Neural cell (in vitro differentiated cells): Measurements from ENCODE around the gene HSPA12A. TPM values are rescaled to one million over a fixed set of nuclear protein-coding genes. Genes with fewer than 3 reads are reported as not detected.

Source experiments
- H2AFZ ChIP-seq: fragments of 200-600, 300-800 bp; sonication (generic), shearing (Covaris generic); 2 replicates; pipeline ENCODE4 v1.6.0; 2014; ENCODE audit warnings: low read depth, mild to moderate bottlenecking, antibody characterized with exemption, low read length, moderate library complexity
- H3F3A ChIP-seq: fragments of 200-600 bp; shearing (Covaris generic); 2 replicates; pipeline ENCODE4 v1.6.1; 2016; ENCODE audit warnings: mild to moderate bottlenecking, moderate library complexity, mixed read lengths, antibody characterized with exemption, low read length; ENCODE audit not compliant: insufficient read depth, poor library complexity, severe bottlenecking
- H3K27ac ChIP-seq: fragments of 200-600, 300-800 bp; sonication (generic), shearing (Covaris generic); 2 replicates; pipeline ENCODE4 v1.5.1; 2014; ENCODE audit warnings: mild to moderate bottlenecking, low read length, moderate library complexity
- H3K27me3 ChIP-seq: fragments of 300-800, 200-600 bp; sonication (generic), shearing (Covaris generic); 2 replicates; pipeline ENCODE4 v1.6.0; 2014; ENCODE audit warnings: mild to moderate bottlenecking, low read depth, low read length, moderate library complexity; ENCODE audit not compliant: insufficient read depth
- H3K36me3 ChIP-seq: fragments of 300-800, 200-600 bp; sonication (generic), shearing (Covaris generic); 2 replicates; pipeline ENCODE4 v1.5.1; 2014; ENCODE audit warnings: mild to moderate bottlenecking, antibody characterized with exemption, low read length, moderate library complexity; ENCODE audit not compliant: insufficient read depth
- H3K4me2 ChIP-seq: fragments of 300-800, 200-600 bp; sonication (generic), shearing (Covaris generic); 2 replicates; pipeline ENCODE4 v1.6.0; 2014; ENCODE audit warnings: mild to moderate bottlenecking, low read length
- H3K4me3 ChIP-seq: fragments of 300-800, 200-600 bp; sonication (generic), shearing (Covaris generic); 2 replicates; pipeline ENCODE4 v1.5.1; 2014; ENCODE audit warnings: mild to moderate bottlenecking, low read length, moderate library complexity
- H3K79me2 ChIP-seq: fragments of 200-600 bp; shearing (Covaris generic); replicated peaks from 2 replicates; pipeline ENCODE4 v1.6.0; 2014; ENCODE audit warnings: mild to moderate bottlenecking, low read length, moderate library complexity; ENCODE audit not compliant: insufficient read depth
- H3K9ac ChIP-seq: fragments of 300-800, 200-600 bp; sonication (generic), shearing (Covaris generic); 2 replicates; pipeline ENCODE4 v1.6.1; 2016; ENCODE audit warnings: mild to moderate bottlenecking, low read length, mixed read lengths
- H3K9me2 ChIP-seq: fragments of 200-600 bp; shearing (Covaris generic); 2 replicates; pipeline ENCODE4 v1.6.1; 2016; ENCODE audit warnings: mild to moderate bottlenecking, low read length, mixed read lengths; ENCODE audit not compliant: insufficient read depth
- H3K9me3 ChIP-seq: fragments of 200-600, 300-800 bp; sonication (generic), shearing (Covaris generic); 2 replicates; pipeline ENCODE4 v1.6.1; 2016; ENCODE audit warnings: mild to moderate bottlenecking, mixed run types, low read length, moderate library complexity, mixed read lengths
- H4K20me1 ChIP-seq: fragments of 200-600 bp; shearing (Covaris generic); 2 replicates; pipeline ENCODE4 v1.6.1; 2016; ENCODE audit warnings: mild to moderate bottlenecking, mixed run types; ENCODE audit not compliant: insufficient read depth
- EP300 ChIP-seq: fragments of 450-650 bp; conservative IDR thresholded peaks from 2 replicates; pipeline ENCODE4 v1.6.1; 2014; ENCODE audit warnings: antibody characterized with exemption, mild to moderate bottlenecking, moderate library complexity; ENCODE audit not compliant: poor library complexity, severe bottlenecking
- EZH2 ChIP-seq: fragments of 200-600, 300-800 bp; shearing (Covaris generic), sonication (generic); IDR thresholded peaks from 2 replicates; pipeline ENCODE4 v1.6.1; 2014; ENCODE audit warnings: antibody characterized with exemption, low read length, borderline replicate concordance, mild to moderate bottlenecking; ENCODE audit not compliant: insufficient read depth, poor library complexity, severe bottlenecking
- MXI1 ChIP-seq: fragments of 450-650 bp; conservative IDR thresholded peaks from 2 replicates; pipeline ENCODE4 v1.6.1; 2014; ENCODE audit warnings: antibody characterized with exemption, mild to moderate bottlenecking; ENCODE audit not compliant: poor library complexity, severe bottlenecking
- POLR2AphosphoS5 ChIP-seq: IDR thresholded peaks from 2 replicates; pipeline ENCODE4 v1.6.1; 2012
- RAD21 ChIP-seq: fragments of 450-650 bp; conservative IDR thresholded peaks from 2 replicates; pipeline ENCODE4 v1.6.1; 2014; ENCODE audit warnings: antibody characterized with exemption, mild to moderate bottlenecking, moderate library complexity
- SMC3 ChIP-seq: fragments of 450-650 bp; conservative IDR thresholded peaks from 2 replicates; pipeline ENCODE4 v1.6.1; 2014; ENCODE audit warnings: antibody characterized with exemption, mild to moderate bottlenecking, moderate library complexity; ENCODE audit not compliant: poor library complexity
- TAF1 ChIP-seq: IDR thresholded peaks from 2 replicates; pipeline ENCODE4 v1.6.1; 2012; ENCODE audit warnings: low read depth
- polyA plus RNA-seq: library from polyadenylated mRNA; depleted of rRNA; stranded (reverse); fragments of >200 nt; gene quantifications from 2 replicates; pipeline ENCODE4 v1.2.3, GENCODE V29; 2014
- TF ChIP-seq, protein P1 (sequence below): fragments of 450-650 bp; IDR thresholded peaks from 2 replicates; pipeline ENCODE4 v1.5.1; 2014; ENCODE audit warnings: antibody characterized with exemption, mild to moderate bottlenecking, moderate library complexity; ENCODE audit not compliant: poor library complexity, severe bottlenecking
- TF ChIP-seq, protein P2 (sequence below): IDR thresholded peaks from 2 replicates; pipeline ENCODE4 v1.6.1; 2012; ENCODE audit warnings: borderline replicate concordance

Gene HSPA12A
- polyA plus RNA-seq, 1 donor from 2014 or later, result 5.9 TPM

DNA sequence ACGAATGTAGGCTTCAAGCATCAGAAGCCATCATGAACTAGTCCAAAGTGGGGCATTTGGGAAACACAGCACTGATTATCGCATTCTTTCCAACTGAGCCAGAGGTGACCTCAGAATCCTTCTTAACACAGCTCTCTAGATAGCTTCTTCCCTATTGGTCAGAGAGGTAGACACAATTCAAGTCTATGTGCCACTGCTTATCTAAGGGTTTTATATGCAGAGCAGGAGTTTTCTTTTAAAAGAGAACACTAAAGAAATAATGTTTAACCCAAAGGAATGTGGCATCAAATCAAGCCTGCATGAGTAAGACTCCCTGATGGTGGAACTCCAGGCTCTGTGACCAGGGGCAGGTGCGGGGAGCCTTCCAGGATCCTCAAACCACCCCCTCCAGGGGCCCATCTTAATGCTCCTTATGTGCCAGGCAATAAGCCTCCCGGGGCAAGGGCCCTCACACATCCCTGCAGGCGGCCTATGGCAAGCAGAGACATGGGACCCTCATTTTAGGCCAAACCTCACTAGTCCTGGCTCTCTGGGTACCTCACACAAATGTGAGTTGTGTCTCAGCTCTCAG is 13.8 kb downstream of the HSPA12A start:
- H3K9me3 ChIP-seq, result no peaks in the 10 kb centered on the region
- no peaks in the 10 kb centered on the region for H3K27me3 ChIP-seq
- H3K9ac ChIP-seq, result no peak overlapping the region
- H3F3A ChIP-seq, result no peaks in the 10 kb centered on the region
- no peaks in the 10 kb centered on the region for H3K9me2 ChIP-seq
- no peaks in the 10 kb centered on the region for H3K79me2 ChIP-seq
- H3K36me3 ChIP-seq, result no peaks in the 10 kb centered on the region
- TF ChIP-seq RAD21, result no peak
- TF ChIP-seq TAF1, result no peak
- no peak for TF ChIP-seq POLR2AphosphoS5
- TF ChIP-seq MXI1, result no peak
- TF ChIP-seq EZH2, result no peak
- TF ChIP-seq EP300, result no peak
- TF ChIP-seq SMC3, result no peak
- TF ChIP-seq, protein P1, sequence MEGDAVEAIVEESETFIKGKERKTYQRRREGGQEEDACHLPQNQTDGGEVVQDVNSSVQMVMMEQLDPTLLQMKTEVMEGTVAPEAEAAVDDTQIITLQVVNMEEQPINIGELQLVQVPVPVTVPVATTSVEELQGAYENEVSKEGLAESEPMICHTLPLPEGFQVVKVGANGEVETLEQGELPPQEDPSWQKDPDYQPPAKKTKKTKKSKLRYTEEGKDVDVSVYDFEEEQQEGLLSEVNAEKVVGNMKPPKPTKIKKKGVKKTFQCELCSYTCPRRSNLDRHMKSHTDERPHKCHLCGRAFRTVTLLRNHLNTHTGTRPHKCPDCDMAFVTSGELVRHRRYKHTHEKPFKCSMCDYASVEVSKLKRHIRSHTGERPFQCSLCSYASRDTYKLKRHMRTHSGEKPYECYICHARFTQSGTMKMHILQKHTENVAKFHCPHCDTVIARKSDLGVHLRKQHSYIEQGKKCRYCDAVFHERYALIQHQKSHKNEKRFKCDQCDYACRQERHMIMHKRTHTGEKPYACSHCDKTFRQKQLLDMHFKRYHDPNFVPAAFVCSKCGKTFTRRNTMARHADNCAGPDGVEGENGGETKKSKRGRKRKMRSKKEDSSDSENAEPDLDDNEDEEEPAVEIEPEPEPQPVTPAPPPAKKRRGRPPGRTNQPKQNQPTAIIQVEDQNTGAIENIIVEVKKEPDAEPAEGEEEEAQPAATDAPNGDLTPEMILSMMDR, result no peak
- TF ChIP-seq, protein P2, sequence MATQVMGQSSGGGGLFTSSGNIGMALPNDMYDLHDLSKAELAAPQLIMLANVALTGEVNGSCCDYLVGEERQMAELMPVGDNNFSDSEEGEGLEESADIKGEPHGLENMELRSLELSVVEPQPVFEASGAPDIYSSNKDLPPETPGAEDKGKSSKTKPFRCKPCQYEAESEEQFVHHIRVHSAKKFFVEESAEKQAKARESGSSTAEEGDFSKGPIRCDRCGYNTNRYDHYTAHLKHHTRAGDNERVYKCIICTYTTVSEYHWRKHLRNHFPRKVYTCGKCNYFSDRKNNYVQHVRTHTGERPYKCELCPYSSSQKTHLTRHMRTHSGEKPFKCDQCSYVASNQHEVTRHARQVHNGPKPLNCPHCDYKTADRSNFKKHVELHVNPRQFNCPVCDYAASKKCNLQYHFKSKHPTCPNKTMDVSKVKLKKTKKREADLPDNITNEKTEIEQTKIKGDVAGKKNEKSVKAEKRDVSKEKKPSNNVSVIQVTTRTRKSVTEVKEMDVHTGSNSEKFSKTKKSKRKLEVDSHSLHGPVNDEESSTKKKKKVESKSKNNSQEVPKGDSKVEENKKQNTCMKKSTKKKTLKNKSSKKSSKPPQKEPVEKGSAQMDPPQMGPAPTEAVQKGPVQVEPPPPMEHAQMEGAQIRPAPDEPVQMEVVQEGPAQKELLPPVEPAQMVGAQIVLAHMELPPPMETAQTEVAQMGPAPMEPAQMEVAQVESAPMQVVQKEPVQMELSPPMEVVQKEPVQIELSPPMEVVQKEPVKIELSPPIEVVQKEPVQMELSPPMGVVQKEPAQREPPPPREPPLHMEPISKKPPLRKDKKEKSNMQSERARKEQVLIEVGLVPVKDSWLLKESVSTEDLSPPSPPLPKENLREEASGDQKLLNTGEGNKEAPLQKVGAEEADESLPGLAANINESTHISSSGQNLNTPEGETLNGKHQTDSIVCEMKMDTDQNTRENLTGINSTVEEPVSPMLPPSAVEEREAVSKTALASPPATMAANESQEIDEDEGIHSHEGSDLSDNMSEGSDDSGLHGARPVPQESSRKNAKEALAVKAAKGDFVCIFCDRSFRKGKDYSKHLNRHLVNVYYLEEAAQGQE, result no peak
- no peak overlapping the region for H3K27ac ChIP-seq
- H3K4me3 ChIP-seq, result no peak overlapping the region
- H3K4me2 ChIP-seq, result no peak overlapping the region
- H4K20me1 ChIP-seq, result no peaks in the 10 kb centered on the region
- H2AFZ ChIP-seq, result no peak overlapping the region

DNA sequence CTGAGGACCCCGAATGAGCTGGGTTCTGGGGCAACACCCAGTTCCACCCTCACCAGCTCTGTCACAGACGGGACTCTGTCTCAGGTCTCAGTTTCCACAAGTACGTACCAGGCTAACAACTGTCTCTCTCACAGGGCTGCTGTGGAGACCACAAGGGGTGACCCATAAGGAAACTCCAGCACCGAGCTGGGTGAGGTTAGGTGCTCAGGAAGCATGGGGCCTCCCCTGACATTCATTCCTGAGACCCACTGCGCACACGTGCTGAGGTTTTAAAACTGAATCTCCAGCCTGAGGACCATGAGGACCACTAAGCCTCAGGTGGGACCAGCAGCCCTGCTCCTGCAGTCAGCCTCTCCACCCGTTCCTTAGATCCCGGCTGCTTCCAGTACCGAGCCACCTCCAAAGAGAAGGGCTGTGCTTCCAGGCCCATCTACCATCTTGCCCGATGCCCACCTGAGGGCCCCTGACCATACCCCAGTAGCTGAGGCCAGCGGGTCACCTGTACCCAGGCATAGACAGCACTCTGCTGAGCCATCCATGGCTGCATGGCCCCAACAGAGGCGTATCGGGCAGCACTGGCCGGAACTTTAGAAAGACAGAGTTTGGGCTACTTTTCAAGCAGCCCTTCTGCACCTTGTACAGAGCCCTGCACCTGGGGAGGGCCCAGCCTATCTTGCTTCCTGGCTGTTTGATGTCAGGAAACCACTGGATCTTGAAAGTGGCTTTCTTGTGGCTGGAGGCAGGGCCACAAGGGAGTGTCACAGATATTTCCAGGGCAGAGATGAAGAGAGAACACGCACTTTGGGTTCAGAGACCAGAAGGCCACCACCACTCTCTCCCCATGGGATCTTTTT is 18.7 kb downstream of the HSPA12A start:
- Histone ChIP-seq H3K9me3 (no peaks in the 10 kb centered on the region), H4K20me1 (no peaks in the 10 kb centered on the region), H3K9me2 (no peaks in the 10 kb centered on the region), H3K27ac (no peak overlapping the region), H3K4me3 (no peak overlapping the region), H3K36me3 (no peaks in the 10 kb centered on the region), H3K27me3 (no peaks in the 10 kb centered on the region), H3K9ac (no peak overlapping the region), H3F3A (no peaks in the 10 kb centered on the region), H3K4me2 (no peak overlapping the region), H3K79me2 (no peaks in the 10 kb centered on the region), H2AFZ (no peak overlapping the region)
- TF ChIP-seq POLR2AphosphoS5, result no peak
- no peak for TF ChIP-seq EP300
- TF ChIP-seq, protein P2, result no peak
- TF ChIP-seq MXI1, result no peak
- TF ChIP-seq RAD21, result no peak
